ENCODE data around the gene TIMM8A.

Gene TIMM8A

GRCh38 chrX:101348452-101349192, at the start of gene TIMM8A:
TSS of gene TIMM8A (minus strand) at chrX:101348742. CDS start at chrX:101348664, 78 bp downstream.
- Mint-ChIP-seq H3K36me3 (ENCODE audit: low read depth) (peaks cover 48% of the 10 kb centered on the region), H3K4me1 (ENCODE audit: low read depth) (peaks cover 20% of the 10 kb centered on the region), H3K27ac (peak within 1 kb of the TSS; percentile 97), H3K9me3 (no peaks in the 10 kb centered on the region), H3K27me3 (peaks cover 7% of the 10 kb centered on the region), H3K4me3 (peak within 1 kb of the TSS; percentile 92)
- peak; percentile 85 for DNase-seq

- no peak for DNase-seq
- Mint-ChIP-seq H3K27me3 (no peaks in the 10 kb centered on the region), H3K4me1 (ENCODE audit: low read depth) (peaks cover 11% of the 10 kb centered on the region), H3K36me3 (ENCODE audit: low read depth) (peaks cover 68% of the 10 kb centered on the region), H3K4me3 (no peak overlapping the region), H3K9me3 (no peaks in the 10 kb centered on the region), H3K27ac (no peak overlapping the region)
Observed at GRCh38 chrX:101397779-101398178, 49.2 kb upstream of the TIMM8A start.

- Mint-ChIP-seq H3K27me3 (peaks cover 10% of the 10 kb centered on the region), H3K36me3 (ENCODE audit: low read depth) (peaks cover 69% of the 10 kb centered on the region), H3K4me3 (no peak overlapping the region), H3K27ac (peak overlapping the region; percentile 7), H3K4me1 (ENCODE audit: low read depth) (peaks cover 11% of the 10 kb centered on the region), H3K9me3 (no peaks in the 10 kb centered on the region)
- DNase-seq, result no peak
Observed at GRCh38 chrX:101395789-101396188, 47.2 kb upstream of the TIMM8A start.

GRCh38 chrX:101394372-101394771, 45.8 kb upstream of the TIMM8A start:
- no peaks in the 10 kb centered on the region for H3K9me3 Mint-ChIP-seq
- peaks cover 58% of the 10 kb centered on the region for H3K36me3 Mint-ChIP-seq (ENCODE audit: low read depth)
- peak overlapping the region; percentile 97 for H3K4me3 Mint-ChIP-seq
- peaks cover 15% of the 10 kb centered on the region for H3K4me1 Mint-ChIP-seq (ENCODE audit: low read depth)
- no peak for DNase-seq
- H3K27ac Mint-ChIP-seq, result peak overlapping the region; percentile 98
- peaks cover 20% of the 10 kb centered on the region for H3K27me3 Mint-ChIP-seq

GRCh38 chrX:101393530-101394305, 45.2 kb upstream of the TIMM8A start:
- Mint-ChIP-seq H3K36me3 (ENCODE audit: low read depth) (peaks cover 52% of the 10 kb centered on the region), H3K27me3 (peaks cover 21% of the 10 kb centered on the region), H3K4me1 (ENCODE audit: low read depth) (peaks cover 15% of the 10 kb centered on the region), H3K27ac (peak overlapping the region; percentile 98), H3K9me3 (no peaks in the 10 kb centered on the region), H3K4me3 (peak overlapping the region; percentile 97)
- DNase-seq, result no peak

- Mint-ChIP-seq H3K4me3 (peak overlapping the region; percentile 97), H3K27ac (peak overlapping the region; percentile 98), H3K36me3 (ENCODE audit: low read depth) (peaks cover 51% of the 10 kb centered on the region), H3K27me3 (peaks cover 21% of the 10 kb centered on the region), H3K4me1 (ENCODE audit: low read depth) (peaks cover 15% of the 10 kb centered on the region), H3K9me3 (no peaks in the 10 kb centered on the region)
- no peak for DNase-seq
Observed at GRCh38 chrX:101391831-101392230, 43.3 kb upstream of the TIMM8A start.

GRCh38 chrX:101390664-101391525, 42.4 kb upstream of the TIMM8A start, which contains the start of gene RPL36A:
TSS of gene RPL36A (plus strand) at chrX:101391011. CDS start at chrX:101391044, 33 bp downstream.
- H3K9me3 Mint-ChIP-seq, result no peaks in the 10 kb centered on the region
- H3K4me1 Mint-ChIP-seq (ENCODE audit: low read depth), result peaks cover 15% of the 10 kb centered on the region
- H3K27ac Mint-ChIP-seq, result peak within 1 kb of the TSS; percentile 98
- H3K4me3 Mint-ChIP-seq, result peak within 1 kb of the TSS; percentile 97
- peaks cover 45% of the 10 kb centered on the region for H3K36me3 Mint-ChIP-seq (ENCODE audit: low read depth)
- peak; percentile 86 for DNase-seq
- H3K27me3 Mint-ChIP-seq, result peaks cover 24% of the 10 kb centered on the region

GRCh38 chrX:101388604-101389003, 40.1 kb upstream of the TIMM8A start:
- H3K4me1 Mint-ChIP-seq (ENCODE audit: low read depth), result peaks cover 9% of the 10 kb centered on the region
- peaks cover 28% of the 10 kb centered on the region for H3K36me3 Mint-ChIP-seq (ENCODE audit: low read depth)
- no peak overlapping the region for H3K27ac Mint-ChIP-seq
- H3K9me3 Mint-ChIP-seq, result no peaks in the 10 kb centered on the region
- DNase-seq, result no peak
- no peak overlapping the region for H3K4me3 Mint-ChIP-seq
- H3K27me3 Mint-ChIP-seq, result peaks cover 24% of the 10 kb centered on the region

GRCh38 chrX:101386542-101386885, 38.0 kb upstream of the TIMM8A start:
- Mint-ChIP-seq H3K36me3 (ENCODE audit: low read depth) (peaks cover 8% of the 10 kb centered on the region), H3K9me3 (no peaks in the 10 kb centered on the region), H3K27ac (no peak overlapping the region), H3K4me3 (no peak overlapping the region), H3K27me3 (peaks cover 21% of the 10 kb centered on the region), H3K4me1 (ENCODE audit: low read depth) (peaks cover 4% of the 10 kb centered on the region)
- DNase-seq, result no peak

GRCh38 chrX:101385795-101386541, 37.4 kb upstream of the TIMM8A start, which contains the start of gene BTK:
TSS of gene BTK (minus strand) at chrX:101386191. CDS start at chrX:101375284, 10,907 bp downstream.
- H3K4me3 Mint-ChIP-seq, result no peak within 1 kb of the TSS

GRCh38 chrX:101385026-101385684, 36.6 kb upstream of the TIMM8A start:
- Mint-ChIP-seq H3K9me3 (no peaks in the 10 kb centered on the region), H3K4me3 (no peak overlapping the region), H3K4me1 (ENCODE audit: low read depth) (no peaks in the 10 kb centered on the region), H3K27ac (no peak overlapping the region), H3K36me3 (ENCODE audit: low read depth) (no peaks in the 10 kb centered on the region), H3K27me3 (peaks cover 9% of the 10 kb centered on the region)
- no peak for DNase-seq

More at GRCh38 chrX:101385795-101386541, 37.4 kb upstream of the TIMM8A start, which contains the start of gene BTK:
- Mint-ChIP-seq H3K27ac (no peak within 1 kb of the TSS), H3K9me3 (no peaks in the 10 kb centered on the region), H3K4me1 (ENCODE audit: low read depth) (peaks cover 4% of the 10 kb centered on the region), H3K27me3 (peaks cover 15% of the 10 kb centered on the region), H3K36me3 (ENCODE audit: low read depth) (peaks cover 2% of the 10 kb centered on the region)
- no peak for DNase-seq

GRCh38 chrX:101383679-101384205, 35.2 kb upstream of the TIMM8A start:
- Mint-ChIP-seq H3K9me3 (no peaks in the 10 kb centered on the region), H3K27ac (no peak overlapping the region), H3K4me3 (no peak overlapping the region), H3K36me3 (ENCODE audit: low read depth) (no peaks in the 10 kb centered on the region), H3K4me1 (ENCODE audit: low read depth) (no peaks in the 10 kb centered on the region), H3K27me3 (peaks cover 3% of the 10 kb centered on the region)
- no peak for DNase-seq

- no peak for DNase-seq
- no peak overlapping the region for H3K4me3 Mint-ChIP-seq
- no peaks in the 10 kb centered on the region for H3K4me1 Mint-ChIP-seq (ENCODE audit: low read depth)
- H3K9me3 Mint-ChIP-seq, result no peaks in the 10 kb centered on the region
- H3K27me3 Mint-ChIP-seq, result peaks cover 11% of the 10 kb centered on the region
- no peak overlapping the region for H3K27ac Mint-ChIP-seq
- no peaks in the 10 kb centered on the region for H3K36me3 Mint-ChIP-seq (ENCODE audit: low read depth)
Observed at GRCh38 chrX:101377547-101377946, 29.0 kb upstream of the TIMM8A start.
